ENCODE measurements around the gene AVPI1.

AVPI1 gene, protein sequence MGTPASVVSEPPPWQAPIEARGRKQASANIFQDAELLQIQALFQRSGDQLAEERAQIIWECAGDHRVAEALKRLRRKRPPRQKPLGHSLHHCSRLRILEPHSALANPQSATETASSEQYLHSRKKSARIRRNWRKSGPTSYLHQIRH

GRCh38 chr10:97686962-97687784 lies at the start of gene AVPI1:
TSS of gene AVPI1 (minus strand) at chr10:97687241. CDS start at chr10:97679905, 7,336 bp downstream.
- DNase-seq: peak; percentile 93

GRCh38 chr10:97736403-97736901 lies 49.4 kb upstream of the AVPI1 start:
- DNase-seq: no peak

- DNase-seq: no peak
These were observed 47.0 kb upstream of the AVPI1 start for GRCh38 chr10:97734021-97734420.

DNA sequence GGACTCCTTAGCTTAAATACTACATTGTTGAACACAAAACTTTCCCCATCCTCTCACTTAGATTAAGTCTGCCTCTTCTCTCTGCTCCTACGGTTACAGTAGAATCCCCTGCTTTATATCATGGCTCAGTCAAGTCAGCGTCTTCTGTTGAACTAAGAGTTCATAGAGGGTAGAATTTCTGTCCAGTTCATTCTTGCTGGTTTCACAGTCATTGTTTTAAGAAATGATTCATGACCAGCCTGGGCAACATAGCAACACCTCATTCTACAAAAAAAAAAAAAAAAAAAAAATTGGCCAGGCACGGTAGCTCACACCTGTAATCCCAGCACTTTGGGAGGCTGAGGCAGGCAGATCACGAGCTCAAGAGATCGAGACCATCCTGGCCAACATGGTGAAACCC lies 46.2 kb upstream of the AVPI1 start:
- DNase-seq: no peak

- no peak for DNase-seq
These were observed 45.0 kb upstream of the AVPI1 start for GRCh38 chr10:97732052-97732359.

DNA sequence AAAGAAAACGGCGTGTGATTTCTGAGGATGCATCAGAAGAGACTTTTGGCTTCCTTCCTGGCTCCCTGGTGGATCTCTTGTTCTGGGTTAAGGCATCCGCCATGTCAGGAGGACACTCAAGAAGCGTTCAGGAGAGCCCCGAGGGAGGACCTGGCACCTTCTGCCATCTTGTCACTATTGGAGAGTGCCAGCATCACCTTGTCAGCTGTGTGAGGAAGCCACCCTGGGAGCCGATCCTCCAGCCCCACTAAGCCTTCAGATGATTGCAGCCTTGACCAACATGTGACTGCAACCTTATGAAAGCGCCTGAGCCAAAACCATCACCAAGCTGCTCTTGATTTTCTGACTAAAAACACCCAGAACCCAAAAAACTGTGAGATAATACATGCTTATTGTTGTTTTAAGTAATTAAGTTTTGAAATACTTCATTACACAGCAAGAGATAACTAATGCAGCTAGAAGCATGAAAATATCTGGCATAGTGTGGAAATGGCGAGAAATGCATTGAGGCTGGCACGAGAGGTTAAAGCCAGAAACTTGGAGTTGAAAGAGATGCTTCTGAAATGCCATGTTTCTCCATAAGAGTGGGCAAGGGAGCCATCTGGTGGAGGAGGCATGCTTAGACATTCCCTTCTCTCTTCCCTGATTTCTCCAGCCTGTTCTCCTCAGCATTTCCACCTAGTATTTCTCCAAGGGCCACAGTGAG lies 44.5 kb upstream of the AVPI1 start:
- DNase-seq: peak; percentile 57 to 60

- no peak for DNase-seq
These were observed 42.0 kb upstream of the AVPI1 start for GRCh38 chr10:97729014-97729413.

- DNase-seq: peak in 1 of 2 experiments; percentile 12
These were observed 39.7 kb upstream of the AVPI1 start for GRCh38 chr10:97726636-97727178.

- DNase-seq: no peak
These were observed 37.4 kb upstream of the AVPI1 start for GRCh38 chr10:97724341-97724941.

- no peak for DNase-seq
These were observed 36.0 kb upstream of the AVPI1 start for GRCh38 chr10:97723001-97723400.

DNA sequence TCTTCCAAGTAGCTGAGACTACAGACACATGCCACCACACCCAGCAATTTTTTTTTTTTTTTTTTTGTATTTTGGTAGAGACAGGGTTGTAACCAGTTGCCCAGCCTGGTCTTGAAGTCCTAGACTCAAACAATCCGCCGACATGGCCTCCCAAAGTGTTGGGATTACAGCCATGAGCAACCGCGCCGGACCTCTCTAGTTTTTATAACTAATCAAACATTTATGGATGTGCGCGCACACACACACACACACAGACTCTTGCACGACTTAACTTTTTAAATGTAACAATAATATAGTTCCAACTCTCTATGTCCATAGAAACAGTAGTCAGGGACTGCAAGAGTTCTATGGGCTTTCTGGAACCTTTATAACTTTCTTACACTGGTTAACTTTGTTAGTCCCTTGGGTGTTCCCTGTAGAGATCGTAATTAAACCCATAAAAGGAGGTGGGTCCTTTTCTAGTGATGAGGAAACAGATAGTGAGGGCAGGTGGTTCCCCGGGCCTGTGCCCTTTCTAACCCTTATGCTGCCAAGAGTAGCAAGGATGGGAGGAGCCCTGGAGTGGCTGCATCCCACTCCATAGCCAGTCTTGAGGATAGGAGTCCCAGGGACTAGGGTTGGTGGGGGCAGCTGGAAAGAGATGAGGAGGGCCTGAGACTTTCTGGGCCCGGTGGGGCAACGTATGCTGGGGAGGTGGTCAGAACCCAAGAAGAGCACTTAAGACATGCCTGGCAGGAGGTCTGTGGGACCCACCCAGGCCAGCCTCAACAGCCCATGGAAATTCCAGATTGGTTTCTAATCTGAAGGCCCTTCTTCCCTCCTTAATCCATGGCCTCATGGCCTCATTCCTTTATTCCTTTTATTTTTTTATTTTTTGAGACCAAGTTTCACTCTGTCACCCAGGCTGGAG lies 35.1 kb upstream of the AVPI1 start:
- no peak for DNase-seq

DNA sequence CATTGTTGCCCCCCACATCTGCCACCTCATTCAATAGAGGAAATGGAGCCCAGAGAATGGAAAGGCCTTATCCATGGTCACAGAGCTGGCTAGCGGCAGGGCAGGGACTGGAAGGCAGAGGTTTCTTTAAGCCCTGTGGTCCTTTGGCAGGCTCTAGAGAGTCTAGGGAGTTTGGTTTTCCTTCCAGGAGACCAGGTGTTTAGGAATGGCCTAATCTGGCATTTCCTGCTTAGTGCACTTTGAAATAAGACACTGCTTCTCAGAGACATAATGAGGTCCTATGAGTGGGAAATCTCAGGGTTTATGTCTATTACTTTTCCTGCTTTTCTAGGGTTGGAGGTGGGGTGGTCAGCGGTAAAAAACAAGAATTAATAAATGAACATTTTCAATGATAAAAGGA lies 32.6 kb upstream of the AVPI1 start:
- DNase-seq: no peak

GRCh38 chr10:97718659-97719142 lies 31.7 kb upstream of the AVPI1 start:
- DNase-seq: peak; percentile 25 to 35

DNA sequence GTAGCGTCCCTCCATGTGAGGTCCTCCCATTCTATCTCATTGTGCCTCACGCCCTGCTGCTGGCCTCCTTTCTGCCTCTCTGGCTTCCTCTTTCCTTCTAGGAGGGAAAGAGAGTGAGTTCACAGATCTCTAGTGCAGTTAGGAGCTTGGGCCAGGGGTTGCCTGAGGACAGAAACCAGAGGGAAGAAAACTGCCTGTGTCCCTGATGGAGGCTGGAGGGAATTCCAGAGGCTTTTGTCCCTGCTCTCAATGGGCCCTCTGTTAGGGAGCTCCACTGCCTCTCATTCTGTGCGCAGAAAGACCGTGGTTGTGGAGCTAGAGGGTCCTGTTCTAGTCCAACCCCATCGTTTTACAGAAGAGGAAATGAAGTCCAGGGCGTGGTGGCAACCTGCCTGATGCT lies 31.1 kb upstream of the AVPI1 start:
- DNase-seq: no peak

- DNase-seq: no peak
These were observed 30.6 kb upstream of the AVPI1 start for GRCh38 chr10:97717627-97718026.

GRCh38 chr10:97715259-97715874 lies 28.3 kb upstream of the AVPI1 start:
- no peak for DNase-seq

DNA sequence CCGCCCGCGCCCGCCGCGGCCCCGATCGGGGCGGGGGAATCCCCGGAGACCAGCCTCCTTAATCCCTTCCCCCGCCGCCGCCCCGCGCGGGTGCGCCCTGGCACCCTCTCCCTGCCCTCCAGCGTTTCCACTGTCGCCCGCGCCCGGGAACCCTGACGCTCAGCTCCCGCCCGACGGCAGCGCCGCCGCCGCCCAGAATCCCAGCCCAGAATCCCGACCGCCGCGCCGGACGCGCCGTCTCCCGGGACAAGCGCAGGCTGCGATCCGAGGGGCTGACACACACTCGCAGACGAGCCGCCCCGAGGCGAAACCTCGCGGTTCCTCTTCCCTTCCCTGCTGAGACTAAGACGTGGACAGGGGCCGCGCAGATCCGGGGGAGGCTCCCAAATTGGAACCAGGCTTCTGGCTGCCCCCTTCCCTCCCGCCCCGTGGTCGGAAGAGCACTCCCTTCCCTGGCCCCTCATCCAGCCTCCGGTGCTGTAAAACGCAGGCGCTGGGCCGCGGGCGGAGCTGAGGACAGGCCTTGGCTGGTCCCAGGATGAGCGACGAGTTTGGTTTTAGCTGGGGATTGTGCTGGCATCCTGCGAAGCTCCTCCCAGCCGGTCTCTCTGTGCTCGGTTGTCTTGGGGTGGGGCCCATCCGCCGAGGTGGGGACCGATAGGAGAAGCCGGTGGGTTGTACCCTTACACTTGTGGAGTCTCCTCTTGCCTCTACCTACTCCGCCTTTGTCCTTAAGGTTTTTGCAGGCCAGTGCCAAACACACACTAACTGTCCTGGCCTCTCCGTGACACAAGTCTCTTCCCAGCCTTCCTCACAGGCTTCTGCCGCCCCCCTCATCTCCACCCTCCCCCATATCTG lies 27.6 kb upstream of the AVPI1 start:
- DNase-seq: peak in 1 of 2 experiments; percentile 9

DNA sequence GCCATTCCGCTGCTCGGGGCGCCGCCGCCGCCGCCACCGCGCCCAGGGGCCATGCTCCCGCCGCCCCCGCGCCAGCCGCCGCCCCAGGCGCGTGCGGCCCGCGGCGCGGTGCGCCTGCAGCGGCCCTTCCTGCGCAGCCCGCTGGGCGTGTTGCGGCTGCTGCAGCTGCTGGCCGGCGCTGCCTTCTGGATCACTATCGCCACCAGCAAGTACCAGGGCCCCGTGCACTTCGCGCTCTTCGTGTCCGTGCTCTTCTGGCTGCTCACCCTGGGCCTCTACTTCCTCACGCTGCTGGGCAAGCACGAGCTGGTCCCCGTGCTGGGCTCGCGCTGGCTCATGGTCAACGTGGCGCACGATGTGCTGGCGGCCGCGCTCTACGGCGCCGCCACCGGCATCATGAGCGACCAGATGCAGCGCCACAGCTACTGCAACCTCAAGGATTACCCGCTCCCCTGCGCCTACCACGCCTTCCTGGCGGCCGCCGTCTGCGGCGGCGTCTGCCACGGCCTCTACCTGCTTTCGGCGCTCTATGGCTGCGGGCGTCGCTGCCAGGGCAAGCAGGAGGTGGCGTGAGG lies 26.9 kb upstream of the AVPI1 start:
- DNase-seq: peak; percentile 10 to 56

GRCh38 chr10:97713339-97713825 lies 26.3 kb upstream of the AVPI1 start, which contains the start of gene MARVELD1:
TSS of gene MARVELD1 (plus strand) at chr10:97713730. CDS start at chr10:97713877, 147 bp downstream.
- peak; percentile 6 for DNase-seq

Measured in NCI-H2081 (cell line).